Activated CD4-positive, CD25-positive, alpha-beta regulatory T cell treated with anti-CD3 and anti-CD28 coated beads, Interleukin-2, amount 50 U/mL, for 24 hours (primary cell): ENCODE data around the gene PIP5K1C.
"Not testable (repeated sequence)": the region's sequence is repeated elsewhere in the genome, so short reads cannot be mapped to it uniquely, and the experiment has no call there.

Experiments used
- ATAC-seq, 2 donors: fragments of 150-1000 bp; cut with Tn5 transposase; one replicate each; pipeline ENCODE4 v1.10.0; 2021; ENCODE audit warnings: mild to moderate bottlenecking in 1 of 2, moderate library complexity in 1 of 2

Gene PIP5K1C

GRCh38 chr19:3659746-3660112, 40.5 kb downstream of the PIP5K1C start:
- no peak for ATAC-seq

GRCh38 chr19:3658870-3659745, 41.2 kb downstream of the PIP5K1C start:
- no peak for ATAC-seq

GRCh38 chr19:3658004-3658869, 42.0 kb downstream of the PIP5K1C start:
- ATAC-seq, result no peak

DNA sequence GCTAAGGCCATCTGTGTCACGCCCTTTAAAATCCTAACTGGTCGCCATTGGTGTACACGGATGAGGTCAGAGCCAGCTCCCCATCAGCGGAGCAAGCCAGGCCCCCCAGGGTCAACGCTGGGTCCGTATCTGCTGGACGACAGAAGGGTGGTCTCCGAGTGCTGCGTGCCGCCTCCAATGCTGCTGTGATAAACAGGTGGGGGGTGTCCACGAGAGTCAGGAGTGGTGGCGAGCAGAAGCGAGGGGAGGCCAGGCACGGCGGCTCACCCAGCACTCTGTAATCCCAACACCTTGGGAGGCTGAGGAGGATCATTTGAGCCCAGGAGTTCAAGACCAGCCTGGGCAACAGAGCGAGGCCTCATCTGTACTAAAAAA, 42.9 kb downstream of the PIP5K1C start:
- no peak for ATAC-seq

DNA sequence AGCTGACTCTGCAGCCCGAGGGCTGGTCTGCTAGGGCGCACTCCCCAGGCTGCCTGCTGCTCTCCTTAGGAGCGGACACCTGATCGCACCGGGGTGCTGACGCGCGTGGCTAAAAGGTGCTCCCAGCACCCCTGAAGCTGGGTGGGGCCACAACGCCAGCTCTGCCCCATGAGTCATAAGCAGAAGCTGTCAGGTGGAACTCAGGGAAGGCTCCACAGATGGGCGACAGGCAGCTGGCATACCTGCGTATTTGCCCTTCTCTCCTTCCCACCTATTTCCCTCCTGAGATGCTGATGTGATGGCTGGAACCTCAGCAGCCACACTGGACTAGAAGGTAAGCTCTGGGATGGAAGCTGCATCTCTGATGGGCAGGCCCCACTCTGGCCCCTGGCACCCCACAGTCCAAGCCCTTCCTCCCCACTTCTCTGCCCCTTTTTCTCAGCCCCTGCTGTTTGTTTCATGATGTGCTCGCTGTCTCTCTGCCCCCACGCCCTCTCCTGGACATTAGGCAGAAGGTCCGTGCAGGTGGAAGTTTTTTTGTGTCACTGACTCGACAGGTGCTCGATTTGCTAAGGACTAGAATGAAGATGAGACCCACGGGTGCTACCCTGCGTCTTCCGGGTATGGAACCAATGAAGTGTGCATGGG, 43.4 kb downstream of the PIP5K1C start:
- no peak for ATAC-seq

DNA sequence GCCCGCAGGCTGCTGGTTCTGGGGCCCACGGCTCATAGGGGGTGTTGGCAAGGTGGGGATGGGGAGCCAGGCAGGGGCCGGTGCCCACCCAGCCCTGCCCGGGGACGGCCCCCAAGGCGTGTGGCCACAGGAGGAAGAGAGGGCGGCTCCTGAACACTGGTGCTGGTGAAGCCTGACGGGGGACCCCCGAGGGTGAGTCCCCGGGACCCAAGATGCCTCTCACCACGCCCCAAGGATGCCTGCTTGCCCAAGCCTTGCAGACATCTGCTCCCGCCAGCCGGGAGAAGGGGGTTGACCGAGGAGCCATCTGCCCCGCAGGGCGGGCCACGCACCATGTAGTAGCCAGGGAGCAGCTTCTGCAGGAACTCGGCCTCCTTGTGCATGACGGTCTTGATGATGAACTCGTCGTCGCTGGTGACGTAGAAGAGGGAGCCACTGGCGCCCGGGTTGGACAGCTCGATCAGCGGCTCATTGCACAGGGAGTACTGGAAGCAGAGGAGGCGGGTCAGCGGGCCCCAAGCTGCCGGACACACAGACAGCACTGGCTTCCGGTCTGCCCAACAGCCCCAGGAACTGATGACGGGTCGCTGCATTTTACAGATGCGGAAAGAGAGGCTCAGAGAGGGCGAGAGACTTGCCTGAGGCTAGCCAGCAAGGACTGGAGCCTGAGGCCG, 44.1 kb downstream of the PIP5K1C start:
- ATAC-seq, result no peak

DNA sequence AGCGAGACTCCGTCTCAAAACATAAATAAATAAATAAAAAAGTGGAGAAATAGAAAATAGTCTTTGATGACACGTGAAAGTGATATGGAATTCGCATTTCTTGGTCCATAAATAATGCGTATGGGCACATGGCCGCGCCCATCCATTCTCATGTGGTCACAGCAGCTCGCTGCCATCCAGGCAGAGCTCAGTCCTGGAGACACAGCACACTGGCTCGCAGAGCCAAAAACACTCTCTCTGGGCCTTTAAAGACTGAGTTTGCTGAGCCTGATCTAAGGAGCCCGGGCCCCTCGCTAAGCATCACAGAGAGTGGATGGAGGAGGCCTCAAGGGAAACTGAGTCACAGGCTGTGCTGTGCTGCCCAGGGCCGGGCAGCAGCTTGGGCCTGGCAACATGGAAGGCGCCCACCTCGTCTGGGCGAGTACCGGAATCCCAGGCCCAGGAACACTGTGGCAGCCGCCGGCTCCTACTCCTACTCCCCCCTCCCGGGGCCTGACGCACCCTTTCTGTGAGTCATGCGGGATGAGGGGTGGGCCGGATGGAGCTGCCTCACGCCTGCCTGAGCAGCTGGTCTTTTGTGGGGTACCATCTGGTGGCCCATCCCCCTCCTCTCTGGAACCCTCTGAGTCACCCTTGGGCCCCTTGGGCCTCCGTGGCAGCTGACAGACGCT, 44.7 kb downstream of the PIP5K1C start:
- no peak for ATAC-seq

DNA sequence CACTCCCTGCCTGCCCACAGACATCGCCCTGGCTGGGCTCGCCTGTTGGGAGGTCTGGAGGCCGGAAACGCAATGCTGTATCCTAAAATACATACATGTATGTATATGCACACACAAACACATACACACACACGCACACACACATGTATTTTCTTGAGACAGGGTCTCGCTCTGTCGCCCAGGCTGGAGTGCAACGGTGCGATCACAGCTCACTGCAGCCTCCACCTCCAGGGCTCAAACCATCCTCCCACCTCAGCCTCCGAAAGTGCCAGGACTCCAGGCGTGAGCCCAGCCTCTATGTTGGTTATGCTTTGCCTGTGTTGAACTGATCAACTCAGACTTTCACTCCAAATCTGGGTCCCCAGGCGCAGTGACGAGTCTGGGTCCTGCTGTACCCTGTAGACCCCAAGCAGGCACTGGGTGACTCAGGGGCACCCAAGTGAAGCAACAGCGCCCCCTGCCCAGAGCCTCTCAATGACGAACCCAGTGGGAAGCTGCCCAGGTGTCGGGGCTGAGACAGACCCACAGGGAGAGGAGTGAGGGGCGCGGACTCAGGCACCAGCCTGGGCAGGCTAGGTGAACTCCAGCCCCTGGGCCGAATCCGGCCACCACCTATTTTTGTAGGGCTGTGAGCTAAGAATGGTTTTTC, 46.3 kb downstream of the PIP5K1C start:
- no peak for ATAC-seq

- no peak for ATAC-seq
These were observed 47.0 kb downstream of the PIP5K1C start for GRCh38 chr19:3653081-3653795.

DNA sequence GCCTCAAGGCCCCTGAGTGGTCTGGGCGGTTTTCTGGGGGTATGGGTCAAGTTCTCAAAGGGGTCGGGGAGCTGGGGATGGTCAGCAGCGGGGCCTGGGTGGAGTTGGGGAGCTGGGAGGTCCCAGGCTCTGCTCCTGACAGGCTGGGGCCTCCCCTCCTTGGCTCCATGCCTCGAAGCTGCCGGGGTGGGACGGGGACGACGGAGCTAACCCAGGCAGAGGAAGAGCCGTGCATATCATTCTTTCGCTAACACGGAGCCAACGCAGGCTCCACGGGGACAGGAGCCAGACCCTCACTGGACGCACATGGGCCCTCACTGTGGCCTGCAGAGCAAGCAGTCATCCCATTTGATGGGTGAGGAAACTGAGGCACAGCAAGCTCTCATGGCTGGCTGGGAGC, 47.8 kb downstream of the PIP5K1C start:
- ATAC-seq, result no peak

DNA sequence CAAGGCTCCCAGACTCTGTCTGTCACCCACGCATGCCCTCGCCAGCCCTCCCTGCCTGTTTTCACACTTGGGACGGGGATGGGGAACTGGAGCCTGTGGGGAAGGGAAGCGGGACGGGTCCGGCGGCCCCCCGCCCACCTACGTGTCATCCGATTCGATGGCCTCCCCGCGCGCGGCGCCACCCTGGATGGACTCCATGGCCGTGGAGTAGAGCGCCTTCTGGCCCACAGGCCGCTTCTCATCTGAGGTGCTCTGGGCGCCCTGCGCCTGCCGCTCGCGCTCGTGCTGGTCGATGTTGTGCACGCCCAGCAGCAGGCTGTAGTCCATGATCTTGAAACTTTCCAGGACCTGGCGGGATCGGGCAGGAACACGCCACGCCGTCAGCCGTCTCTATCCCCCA, 48.6 kb downstream of the PIP5K1C start:
- no peak for ATAC-seq

DNA sequence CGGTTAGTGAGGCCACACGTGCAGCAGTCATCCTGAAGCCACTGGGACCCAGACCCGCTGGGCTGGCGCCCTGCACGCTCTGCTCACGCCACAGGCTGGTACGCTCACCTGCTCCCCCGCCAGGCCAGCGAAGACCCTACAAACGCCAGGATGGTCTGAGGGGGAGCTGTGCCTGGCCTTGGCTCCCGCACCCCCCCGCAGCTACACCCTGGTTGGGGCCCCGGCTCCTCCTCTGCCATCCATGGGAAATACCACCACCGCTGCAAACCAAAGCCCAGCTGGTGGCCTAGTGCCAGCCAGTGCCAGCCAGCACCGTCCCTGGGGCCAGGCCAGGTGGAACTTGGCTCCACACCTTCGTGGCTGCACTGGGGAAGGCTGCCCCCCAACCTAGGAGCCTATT, 50.4 kb downstream of the PIP5K1C start:
- ATAC-seq, result no peak

DNA sequence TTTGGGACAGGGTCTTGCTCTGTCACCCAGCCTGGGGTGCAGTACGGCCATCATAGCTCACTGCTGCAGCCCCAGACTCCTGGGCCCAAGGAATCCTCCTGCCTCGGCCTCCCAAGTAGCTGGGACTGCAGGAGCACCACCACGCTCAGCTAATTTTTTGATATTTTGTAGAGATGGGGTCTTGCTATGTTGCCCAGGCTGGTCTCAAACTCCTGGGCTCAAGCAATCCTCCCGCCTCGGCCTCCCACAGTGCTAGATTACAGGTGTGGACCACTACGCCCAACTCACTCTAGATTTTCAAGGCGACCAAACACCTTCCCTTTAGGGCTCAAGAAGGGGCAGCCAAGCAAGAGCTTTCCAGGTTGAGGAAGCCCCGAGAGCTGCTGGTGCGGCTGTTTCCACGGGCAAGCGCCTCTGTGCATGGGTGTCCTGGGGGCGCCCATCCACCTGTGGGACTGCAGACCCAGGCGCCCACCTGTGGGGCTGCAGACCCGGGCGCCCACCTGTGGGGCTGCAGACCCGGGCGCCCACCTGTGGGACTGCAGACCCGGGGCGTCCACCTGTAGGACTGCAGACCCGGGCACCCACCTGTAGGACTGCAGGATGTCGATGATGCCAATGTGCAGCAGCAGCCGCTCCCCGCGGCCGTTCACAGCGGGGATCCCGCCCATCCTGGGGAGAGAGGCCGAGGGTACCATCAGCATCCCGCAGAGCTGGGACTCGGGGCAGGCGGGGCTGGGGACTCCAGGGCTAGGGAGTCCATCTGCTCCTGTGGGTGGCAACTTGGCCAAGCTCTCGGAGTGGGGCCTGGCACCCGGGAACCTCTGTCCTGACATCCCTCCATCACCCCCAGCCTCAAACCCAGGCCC, 52.0 kb downstream of the PIP5K1C start:
- no peak for ATAC-seq

GRCh38 chr19:3647102-3647501, 53.2 kb downstream of the PIP5K1C start:
- ATAC-seq, result not testable (repeated sequence)

DNA sequence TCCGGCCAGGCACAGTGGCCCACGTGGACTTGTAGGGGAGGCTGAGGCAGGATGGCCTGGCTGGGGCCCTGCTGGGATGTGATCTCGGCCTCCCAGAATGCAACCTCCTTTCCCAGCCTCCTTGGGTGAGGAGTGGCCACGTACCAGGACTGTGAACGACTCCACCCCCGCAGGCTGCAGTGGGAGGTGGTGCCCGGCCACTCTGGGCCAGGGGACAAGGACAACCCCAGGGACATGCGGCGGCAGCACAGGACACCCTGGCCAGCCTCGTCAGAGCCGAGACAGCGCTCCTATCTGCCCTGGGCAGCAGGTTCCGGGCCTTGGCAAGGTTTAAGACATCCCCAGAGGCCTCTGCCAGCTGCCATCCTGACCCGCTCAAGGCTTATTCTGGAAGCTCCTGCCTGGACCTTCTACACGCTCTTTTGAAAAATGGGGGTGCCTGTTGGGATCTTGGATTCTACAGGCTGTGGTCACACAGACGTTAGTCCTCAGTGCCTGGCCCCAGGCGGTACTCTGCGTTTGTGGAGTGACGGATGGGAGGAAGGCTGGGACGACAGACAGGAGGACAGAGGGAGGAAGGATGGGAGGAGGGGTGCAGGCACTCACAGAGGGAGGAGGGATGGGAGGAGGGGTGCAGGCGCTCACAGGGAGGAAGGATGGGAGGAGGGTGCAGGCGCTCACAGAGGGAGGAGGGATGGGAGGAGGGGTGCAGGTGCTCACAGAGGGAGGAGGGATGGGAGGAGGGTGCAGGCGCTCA, 53.8 kb downstream of the PIP5K1C start:
- no peak for ATAC-seq

- ATAC-seq, result no peak
These were observed 54.5 kb downstream of the PIP5K1C start for GRCh38 chr19:3645726-3646125.

DNA sequence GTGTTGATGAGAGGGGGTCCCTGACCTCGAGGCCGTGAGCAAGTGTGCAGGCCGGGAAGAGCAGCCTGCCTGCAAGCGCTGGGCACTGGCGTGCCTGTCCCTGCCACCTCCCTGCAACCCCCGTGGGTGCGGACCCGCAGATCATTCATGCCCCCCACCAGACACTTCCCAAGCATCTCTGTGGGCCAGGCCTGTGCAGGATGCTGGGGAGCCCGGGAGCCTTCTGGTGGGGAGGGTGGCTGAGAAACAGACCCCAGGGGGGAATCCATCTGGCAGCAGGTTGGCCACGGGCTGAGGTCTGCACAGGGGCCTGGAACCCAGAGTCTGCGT, 55.2 kb downstream of the PIP5K1C start:
- no peak for ATAC-seq

DNA sequence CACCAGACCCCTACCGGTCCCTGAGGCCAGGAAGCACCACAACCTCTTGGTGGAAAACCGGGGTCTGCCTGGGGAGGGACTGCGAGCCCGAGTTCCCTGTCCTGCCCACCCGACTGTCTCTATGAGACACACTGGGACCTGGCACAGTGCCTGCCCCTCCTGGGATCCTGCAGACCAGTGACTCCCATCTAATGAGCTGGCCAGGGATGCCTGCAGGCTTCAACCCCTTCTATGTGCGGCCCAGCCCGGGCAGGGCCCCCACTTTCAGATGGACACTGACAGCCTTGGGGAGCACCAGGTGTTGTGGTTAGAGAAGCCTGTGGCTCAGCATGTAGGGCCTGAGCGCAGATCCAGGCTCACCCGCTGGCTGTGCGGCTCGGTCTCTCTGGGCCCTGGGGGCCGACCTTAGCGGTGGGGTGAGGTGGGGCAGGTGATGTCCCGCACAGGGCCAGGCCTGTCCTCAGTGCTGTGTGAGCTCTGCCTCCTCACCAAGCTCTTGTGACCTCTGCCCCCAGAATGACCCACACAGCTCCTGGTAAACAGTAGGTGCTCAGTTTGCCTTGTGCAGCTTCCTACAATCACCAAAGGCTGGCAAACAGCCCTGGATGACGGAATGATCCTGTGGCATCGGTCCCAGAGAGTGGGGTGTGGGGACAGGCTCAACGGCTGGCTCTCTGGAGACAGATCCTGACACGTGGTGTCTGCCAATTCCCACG, 55.8 kb downstream of the PIP5K1C start:
- no peak for ATAC-seq
